GM23338 (cell line): ENCODE data around the gene SLC8A1. TPM values are rescaled to one million over a fixed set of nuclear protein-coding genes. Genes with fewer than 3 reads are reported as not detected.

Source experiments
- ATAC-seq: fragments of 200-7000 bp; cut with Tn5 transposase; 3 replicates; pipeline ENCODE4 v1.9.1; 2020
- DNase-seq: peaks from one replicate; pipeline ENCODE4 v3.0.0-alpha.2; 2015; ENCODE audit warnings: low spot score
- H2AFZ ChIP-seq: fragments of 200-600 bp; sonication (generic); 2 replicates; pipeline ENCODE4 v1.8.0; 2016; ENCODE audit warnings: antibody characterized with exemption, mild to moderate bottlenecking, moderate library complexity
- H3F3A ChIP-seq: fragments of 200-600 bp; sonication (generic); replicated peaks from 2 replicates; pipeline ENCODE4 v1.8.0; 2017; ENCODE audit warnings: antibody characterized with exemption, mixed run types, low read depth
- H3K27ac ChIP-seq: fragments of 200-600 bp; sonication (generic); 2 replicates; pipeline ENCODE4 v1.6.1; 2016; ENCODE audit warnings: low read depth
- H3K27me3 ChIP-seq: fragments of 200-600 bp; sonication (generic); 2 replicates; pipeline ENCODE4 v1.8.0; 2016; ENCODE audit warnings: mild to moderate bottlenecking, mixed run types, moderate library complexity; ENCODE audit not compliant: insufficient read depth
- H3K36me3 ChIP-seq: fragments of 200-600 bp; sonication (generic); 2 replicates; pipeline ENCODE4 v1.8.0; 2016; ENCODE audit warnings: mild to moderate bottlenecking; ENCODE audit not compliant: insufficient read depth
- H3K4me1 ChIP-seq: fragments of 200-600 bp; sonication (generic); 2 replicates; pipeline ENCODE4 v1.8.0; 2016; ENCODE audit warnings: mild to moderate bottlenecking, moderate library complexity; ENCODE audit not compliant: insufficient read depth
- H3K4me2 ChIP-seq: fragments of 200-600 bp; sonication (generic); 2 replicates; pipeline ENCODE4 v1.7.1; 2017; ENCODE audit warnings: mixed run types
- H3K4me3 ChIP-seq: fragments of 200-600 bp; sonication (generic); 2 replicates; pipeline ENCODE4 v1.6.1; 2016; ENCODE audit warnings: mixed run types
- H3K79me2 ChIP-seq: fragments of 200-600 bp; sonication (generic); replicated peaks from 2 replicates; pipeline ENCODE4 v1.8.0; 2017; ENCODE audit warnings: mild to moderate bottlenecking; ENCODE audit not compliant: insufficient read depth
- H3K9me2 ChIP-seq: fragments of 200-600 bp; sonication (generic); 2 replicates; pipeline ENCODE4 v1.8.0; 2017; ENCODE audit not compliant: insufficient read depth
- H4K20me1 ChIP-seq: fragments of 200-600 bp; sonication (generic); replicated peaks from 2 replicates; pipeline ENCODE4 v1.8.0; 2017; ENCODE audit warnings: mild to moderate bottlenecking; ENCODE audit not compliant: insufficient read depth
- H3K27ac Mint-ChIP-seq: 2 replicates; pipeline ENCODE4 v1.8.0; 2020; ENCODE audit warnings: inconsistent platforms, mild to moderate bottlenecking, moderate library complexity, mixed read lengths
- H3K27me3 Mint-ChIP-seq: 3 replicates; pipeline ENCODE4 v1.8.0; 2022; ENCODE audit warnings: low read depth, mild to moderate bottlenecking, moderate library complexity, mixed read lengths, inconsistent platforms; ENCODE audit not compliant: insufficient read depth, poor library complexity
- H3K36me3 Mint-ChIP-seq: 3 replicates; pipeline ENCODE4 v1.8.0; 2021; ENCODE audit warnings: low read depth, mild to moderate bottlenecking, inconsistent platforms, moderate library complexity, mixed read lengths
- H3K4me1 Mint-ChIP-seq: 3 replicates; pipeline ENCODE4 v1.8.0; 2020; ENCODE audit warnings: mild to moderate bottlenecking, inconsistent platforms, mixed read lengths
- H3K4me3 Mint-ChIP-seq: 3 replicates; pipeline ENCODE4 v1.8.0; 2021; ENCODE audit warnings: moderate library complexity, mild to moderate bottlenecking, inconsistent platforms, mixed read lengths
- H3K9me3 Mint-ChIP-seq: 3 replicates; pipeline ENCODE4 v1.8.0; 2020; ENCODE audit warnings: moderate library complexity, mild to moderate bottlenecking, inconsistent platforms, mixed read lengths
- CTCF ChIP-seq, 2 experiments: fragments of 200-600 bp in 1 of 2; sonication (generic) in 1 of 2; conservative IDR thresholded peaks; 2 replicates each; pipeline versions ENCODE4 v1.5.1 to v1.6.1; 2016 to 2017; ENCODE audit warnings: antibody characterized with exemption in 2 of 2, low read depth in 2 of 2, mild to moderate bottlenecking in 2 of 2, moderate library complexity in 1 of 2
- EZH2 ChIP-seq: fragments of 200-600 bp; sonication (generic); IDR thresholded peaks from one replicate; pipeline ENCODE4 v1.8.0; 2017; ENCODE audit warnings: antibody characterized with exemption, mild to moderate bottlenecking, low read depth; ENCODE audit not compliant: unreplicated experiment
- EZH2phosphoT487 ChIP-seq: fragments of 200-600 bp; sonication (generic); IDR thresholded peaks from one replicate; pipeline ENCODE4 v1.8.1; 2018; ENCODE audit warnings: antibody characterized with exemption; ENCODE audit not compliant: unreplicated experiment
- JUNB ChIP-seq: IDR thresholded peaks from one replicate; pipeline ENCODE4 v1.6.1; 2016; ENCODE audit warnings: antibody characterized with exemption; ENCODE audit not compliant: unreplicated experiment
- POLR2AphosphoS5 ChIP-seq: IDR thresholded peaks from 2 replicates; pipeline ENCODE4 v1.6.1; 2016; ENCODE audit warnings: antibody characterized with exemption, low read depth
- ZNF114 ChIP-seq: fragments of 250-450 bp; sonication (Bioruptor Pico); IDR thresholded peaks from 2 replicates; pipeline ENCODE4 v1.5.0; 2020; ENCODE audit warnings: mild to moderate bottlenecking, moderate library complexity
- ZNF462 ChIP-seq: fragments of 250-450 bp; sonication (Bioruptor Pico); IDR thresholded peaks from 2 replicates; pipeline ENCODE4 v1.5.0; 2020; ENCODE audit warnings: mild to moderate bottlenecking, moderate library complexity
- polyA plus RNA-seq: library from polyadenylated mRNA; unstranded; fragments of >200 nt; fragmentation: Nextera tagmentation; extraction: Ambion mirVana; gene quantifications from 2 replicates; pipeline ENCODE4 v1.2.1, GENCODE V29; 2016
- total RNA-seq: library from RNA; depleted of rRNA; stranded (reverse); fragments of >200 nt; shearing (Covaris generic); gene quantifications from 2 replicates; pipeline ENCODE4 v1.2.3, GENCODE V29; 2014

Gene SLC8A1
- total and polyA plus RNA-seq, 2 experiments from 2014 or later = 2.5 to 3.3 TPM

- TF ChIP-seq ZNF462 (CRISPR knock-in tag) (no peak), CTCF (conservative IDR thresholded peaks at IDR 0.05; ENCODE audit: low read depth in 2 of 2) (no peak), JUNB (no peak), EZH2 (no peak)
Measured at GRCh38 chr2:40201425-40201824, 250.5 kb downstream of the SLC8A1 start (continued).

- no peaks in the 10 kb centered on the region for H3K4me1 ChIP-seq
- Mint-ChIP-seq H3K9me3 (peaks cover 2% of the 10 kb centered on the region; the same call in 1 of the 3 replicates), H3K4me1 (peaks cover 10% of the 10 kb centered on the region; the same call in 2 of the 3 replicates), H3K27ac (no peak overlapping the region), H3K27me3 (peaks cover 2% of the 10 kb centered on the region), H3K4me3 (no peak overlapping the region), H3K36me3 (peaks cover 3% of the 10 kb centered on the region; the same call in 1 of the 3 replicates)
- no peaks in the 10 kb centered on the region for H3K27me3 ChIP-seq
- no peaks in the 10 kb centered on the region for H3K79me2 ChIP-seq
- no peaks in the 10 kb centered on the region for H3F3A ChIP-seq
- no peaks in the 10 kb centered on the region for H3K9me2 ChIP-seq
- DNase-seq (no peak), ATAC-seq (no peak)
- H3K36me3 ChIP-seq = no peaks in the 10 kb centered on the region
- H3K4me3 ChIP-seq = no peak overlapping the region
- H3K4me2 ChIP-seq = no peak overlapping the region
- H2AFZ ChIP-seq = no peak overlapping the region
- no peaks in the 10 kb centered on the region for H4K20me1 ChIP-seq
- H3K27ac ChIP-seq = no peak overlapping the region
- no peak for TF ChIP-seq ZNF114 (CRISPR knock-in tag)
- TF ChIP-seq EZH2phosphoT487 = no peak
- TF ChIP-seq POLR2AphosphoS5 = no peak
- TF ChIP-seq ZNF462 (CRISPR knock-in tag) = no peak
Measured at GRCh38 chr2:40200366-40200915, 251.4 kb downstream of the SLC8A1 start.
